K562 (cell line): ENCODE measurements around the gene FARP1. TPM values are rescaled to one million over a fixed set of nuclear protein-coding genes. Genes with fewer than 3 reads are reported as not detected.

Experiments used
- ATAC-seq: fragments of 200-7000 bp; cut with Tn5 transposase; 3 replicates; pipeline ENCODE4 v1.9.1; 2020; ENCODE audit warnings: moderate library complexity
- BruUV-seq: library from RNA; stranded (reverse); fragments of 400-500 nt; replicated peaks from 2 replicates; lab custom pipeline; 2021; lab: Mats Ljungman, UMichigan
- CTCF ChIA-PET: fragments of 300-600 bp; formaldehyde crosslinking; extraction: SDS; loops from one replicate; lab custom pipeline; 2021; ENCODE audit warnings: low intra/inter-chr PET ratio; lab: Yijun Ruan, JAX
- POLR2A ChIA-PET: fragments of 300-600, 350-650 bp; sonication (Branson Sonifier 250); formaldehyde crosslinking; extraction: SDS; loops from one replicate; lab custom pipeline; 2021; ENCODE audit warnings: antibody characterized with exemption, inconsistent platforms; lab: Yijun Ruan, JAX
- DNase-seq, 4 experiments: peaks; one replicate each; pipeline versions ENCODE4 v3.0.0 to v3.0.0-alpha.2; 2011 to 2018; ENCODE audit warnings: low spot score in 3 of 4, mixed read lengths in 3 of 4; ENCODE audit errors: extremely low read depth in 1 of 4
- FAIRE-seq: peaks from 2 replicates; lab custom pipeline; 2011; peaks lifted over from hg19 to GRCh38; lab: Jason Lieb, UNC
- H2AFZ ChIP-seq: 2 replicates; pipeline ENCODE4 v1.6.0; 2011; ENCODE audit warnings: low read depth, low read length, control low read depth, inconsistent platforms
- H3K27ac ChIP-seq: fragments of 200-600 bp; 3 replicates; pipeline ENCODE4 v1.8.0; 2011; ENCODE audit warnings: low read depth, mild to moderate bottlenecking, control low read depth, inconsistent platforms, low read length, moderate library complexity, mixed read lengths; ENCODE audit errors: extremely low read depth
- H3K27me3 ChIP-seq, 2 experiments: fragments of 300-600 bp in 1 of 2; 2 replicates in 1 of 2; 3 replicates in 1 of 2; pipeline versions ENCODE4 v1.6.0 to v1.8.0; 2011; ENCODE audit warnings: inconsistent platforms in 2 of 2, low read length in 2 of 2, mild to moderate bottlenecking in 1 of 2, mixed read lengths in 1 of 2, moderate library complexity in 1 of 2; ENCODE audit not compliant: control insufficient read depth in 2 of 2, insufficient read depth in 2 of 2
- H3K36me3 ChIP-seq: fragments of 300-600 bp; 3 replicates; pipeline ENCODE4 v1.8.0; 2011; ENCODE audit warnings: mild to moderate bottlenecking, low read length, inconsistent platforms; ENCODE audit not compliant: control insufficient read depth, insufficient read depth
- H3K4me1 ChIP-seq, 2 experiments: fragments of 200-600 bp in 1 of 2; replicated peaks in 1 of 2; 2 replicates in 1 of 2; 3 replicates in 1 of 2; pipeline versions ENCODE4 v1.5.1 to v1.8.0; 2011; ENCODE audit warnings: inconsistent platforms in 2 of 2, low read length in 2 of 2, mild to moderate bottlenecking in 1 of 2, mixed read lengths in 1 of 2, moderate library complexity in 1 of 2; ENCODE audit not compliant: control insufficient read depth in 2 of 2, insufficient read depth in 2 of 2
- H3K4me2 ChIP-seq: 2 replicates; pipeline ENCODE4 v1.6.1; 2011; ENCODE audit warnings: low read length, control low read depth, inconsistent platforms, mixed read lengths; ENCODE audit not compliant: insufficient read depth
- H3K4me3 ChIP-seq: fragments of 200-600 bp; sonication (generic), shearing (Covaris generic); 2 replicates; pipeline ENCODE4 v1.5.1; 2016; ENCODE audit warnings: control low read depth, inconsistent platforms
- H3K79me2 ChIP-seq: fragments of 200-600 bp; 3 replicates; pipeline ENCODE4 v1.8.0; 2011; ENCODE audit warnings: low read length, inconsistent platforms; ENCODE audit not compliant: control insufficient read depth, insufficient read depth
- H3K9ac ChIP-seq, 2 experiments: 2 replicates each; pipeline versions ENCODE4 v1.6.0 to v1.6.1; 2011; ENCODE audit warnings: low read depth in 2 of 2, low read length in 2 of 2, control low read depth in 1 of 2, inconsistent platforms in 1 of 2, mild to moderate bottlenecking in 1 of 2, mixed read lengths in 1 of 2; ENCODE audit not compliant: insufficient read depth in 1 of 2
- H3K9me1 ChIP-seq: one replicate; pipeline ENCODE4 v1.6.0; 2011; ENCODE audit warnings: inconsistent platforms, mild to moderate bottlenecking, low read length, moderate library complexity; ENCODE audit not compliant: control insufficient read depth, insufficient read depth
- H3K9me3 ChIP-seq: replicated peaks from 2 replicates; pipeline ENCODE4 v1.5.1; 2011; ENCODE audit warnings: low read depth, low read length, inconsistent platforms; ENCODE audit not compliant: control insufficient read depth, insufficient read depth
- H4K20me1 ChIP-seq: replicated peaks from 2 replicates; pipeline ENCODE4 v1.6.1; 2011; ENCODE audit warnings: low read length, inconsistent platforms, mixed read lengths; ENCODE audit not compliant: control insufficient read depth, insufficient read depth
- LARP7 ChIP-seq: fragments of 450-650 bp; IDR thresholded peaks from 2 replicates; pipeline ENCODE4 v1.6.1; 2016
- MCM3 ChIP-seq: fragments of 450-650 bp; IDR thresholded peaks from 2 replicates; pipeline ENCODE4 v1.6.1; 2016
- NR2C1 ChIP-seq, 2 experiments: fragments of 450-650 bp; IDR thresholded peaks; 2 replicates each; pipeline ENCODE4 v1.6.1; 2017; ENCODE audit warnings: mild to moderate bottlenecking in 2 of 2, antibody characterized with exemption in 1 of 2, inconsistent platforms in 1 of 2, missing compliant biosample characterization in 1 of 2, missing genetic modification characterization in 1 of 2
- POLR2AphosphoS5 ChIP-seq: IDR thresholded peaks from 2 replicates; pipeline ENCODE4 v1.6.1; 2011; ENCODE audit warnings: mild to moderate bottlenecking, low read depth, low read length, moderate library complexity; ENCODE audit not compliant: control insufficient read depth, insufficient read depth
- POLR2B ChIP-seq: fragments of 450-650 bp; IDR thresholded peaks from 2 replicates; pipeline ENCODE4 v1.6.1; 2018; ENCODE audit warnings: low read depth; ENCODE audit not compliant: partially characterized antibody
- SMARCA4 ChIP-seq: fragments of 450-650 bp; IDR thresholded peaks from 2 replicates; pipeline ENCODE4 v1.6.1; 2016
- ZNF143 ChIP-seq: sonication (generic); formaldehyde crosslinking; IDR thresholded peaks from 2 replicates; pipeline ENCODE4 v1.9.0; 2022; ENCODE audit warnings: mild to moderate bottlenecking, missing genetic modification reagents
- ZNF197 ChIP-seq: fragments of 200-800 bp; sonication (Bioruptor generic); IDR thresholded peaks from 2 replicates; pipeline ENCODE4 v1.6.1; 2016; ENCODE audit warnings: low read depth, missing genetic modification characterization, missing compliant biosample characterization
- WGBS: fragments of 100-300 bp; shearing (Covaris generic); methylation state at CpG from one replicate; pipeline ENCODE4 v1.1.6; 2016; ENCODE audit warnings: low coverage, mixed read lengths; ENCODE audit not compliant: insufficient coverage; ENCODE audit errors: missing lambda C conversion rate; 5-methylcytosine and 5-hydroxymethylcytosine counted together
- in situ Hi-C: fragments of 300-500 bp; cut with MboI; formaldehyde crosslinking; loops from 4 replicates; pipeline ENCODE4 v1.15.0; 2018; ENCODE audit warnings: inconsistent platforms, mixed read lengths
- intact Hi-C: fragments of 100-400 bp; cut with micrococcal nuclease; formaldehyde crosslinking; loops from 2 replicates; pipeline ENCODE4 v1.14.2; 2022
- polyA plus RNA-seq, 8 experiments: library from polyadenylated mRNA; depleted of rRNA in 4 of 8; stranded (reverse) in 5 of 8; unstranded in 3 of 8; fragments of >200 nt; fragmentation: Nextera tagmentation in 2 of 8; fragmentation: Illumina TruSeq in 1 of 8; extraction: Ambion mirVana in 2 of 8; extraction: Trizol in 1 of 8; gene quantifications; 2 replicates each; pipeline versions ENCODE4 v1.2.1 to v1.2.3, GENCODE V29; 2011 to 2014; ENCODE audit warnings: inconsistent platforms in 1 of 8, missing spikeins in 1 of 8
- total RNA-seq, 7 experiments: library from RNA; depleted of rRNA in 6 of 7; stranded (reverse); fragments of >200 nt in 6 of 7; fragmentation: Illumina TruSeq in 2 of 7; extraction: Trizol in 2 of 7; gene quantifications; 2 replicates each; pipeline versions ENCODE4 v1.2.1 to v1.2.3, GENCODE V29; 2011 to 2021; ENCODE audit warnings: low replicate concordance in 1 of 7
- TF ChIP-seq, protein P1 (sequence below): fragments of 150-350 bp; IDR thresholded peaks from 2 replicates; pipeline ENCODE4 v1.6.1; 2014; ENCODE audit warnings: low read depth, mild to moderate bottlenecking, low read length, borderline replicate concordance
- TF ChIP-seq, protein P2 (sequence below): fragments of 450-650 bp; IDR thresholded peaks from 2 replicates; pipeline ENCODE4 v1.6.1; 2018; ENCODE audit warnings: mild to moderate bottlenecking, low read depth; ENCODE audit not compliant: partially characterized antibody

The FARP1 gene
- total and polyA plus RNA-seq, 9 of the 15 experiments (the other 6 are each of a cell fraction or from before 2014, with no cell fraction given) = 0.03 to 0.29 (median 0.05) TPM; not detected in 3

DNA sequence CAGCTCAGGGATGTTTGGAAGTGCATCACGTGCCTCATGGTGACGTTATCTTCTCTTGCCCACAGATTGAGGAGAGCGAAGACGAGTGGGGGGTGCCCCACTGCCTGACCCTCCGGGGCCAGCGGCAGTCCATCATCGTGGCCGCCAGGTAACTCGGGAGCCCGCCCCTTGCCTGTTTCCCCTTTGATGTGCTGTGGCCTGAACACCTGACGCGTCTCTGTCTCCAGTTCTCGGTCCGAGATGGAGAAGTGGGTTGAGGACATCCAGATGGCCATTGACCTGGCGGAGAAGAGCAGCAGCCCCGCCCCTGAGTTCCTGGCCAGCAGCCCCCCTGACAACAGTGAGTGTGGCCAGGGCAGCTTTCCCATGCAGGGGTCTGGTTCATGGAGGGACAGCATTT, 297.0 kb downstream of the FARP1 start:
- TF ChIP-seq ZNF197 (CRISPR knock-in tag) = no peak
- TF ChIP-seq POLR2B = no peak
- no peak for TF ChIP-seq ZNF143
- no peak for TF ChIP-seq NR2C1 (IDR thresholded peaks at IDR 0.05)
- no peak for TF ChIP-seq NR2C1 (tag; IDR thresholded peaks at IDR 0.05)
- no peak for TF ChIP-seq POLR2AphosphoS5
- TF ChIP-seq, protein P1, sequence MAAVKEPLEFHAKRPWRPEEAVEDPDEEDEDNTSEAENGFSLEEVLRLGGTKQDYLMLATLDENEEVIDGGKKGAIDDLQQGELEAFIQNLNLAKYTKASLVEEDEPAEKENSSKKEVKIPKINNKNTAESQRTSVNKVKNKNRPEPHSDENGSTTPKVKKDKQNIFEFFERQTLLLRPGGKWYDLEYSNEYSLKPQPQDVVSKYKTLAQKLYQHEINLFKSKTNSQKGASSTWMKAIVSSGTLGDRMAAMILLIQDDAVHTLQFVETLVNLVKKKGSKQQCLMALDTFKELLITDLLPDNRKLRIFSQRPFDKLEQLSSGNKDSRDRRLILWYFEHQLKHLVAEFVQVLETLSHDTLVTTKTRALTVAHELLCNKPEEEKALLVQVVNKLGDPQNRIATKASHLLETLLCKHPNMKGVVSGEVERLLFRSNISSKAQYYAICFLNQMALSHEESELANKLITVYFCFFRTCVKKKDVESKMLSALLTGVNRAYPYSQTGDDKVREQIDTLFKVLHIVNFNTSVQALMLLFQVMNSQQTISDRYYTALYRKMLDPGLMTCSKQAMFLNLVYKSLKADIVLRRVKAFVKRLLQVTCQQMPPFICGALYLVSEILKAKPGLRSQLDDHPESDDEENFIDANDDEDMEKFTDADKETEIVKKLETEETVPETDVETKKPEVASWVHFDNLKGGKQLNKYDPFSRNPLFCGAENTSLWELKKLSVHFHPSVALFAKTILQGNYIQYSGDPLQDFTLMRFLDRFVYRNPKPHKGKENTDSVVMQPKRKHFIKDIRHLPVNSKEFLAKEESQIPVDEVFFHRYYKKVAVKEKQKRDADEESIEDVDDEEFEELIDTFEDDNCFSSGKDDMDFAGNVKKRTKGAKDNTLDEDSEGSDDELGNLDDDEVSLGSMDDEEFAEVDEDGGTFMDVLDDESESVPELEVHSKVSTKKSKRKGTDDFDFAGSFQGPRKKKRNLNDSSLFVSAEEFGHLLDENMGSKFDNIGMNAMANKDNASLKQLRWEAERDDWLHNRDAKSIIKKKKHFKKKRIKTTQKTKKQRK = no peak
- no peak for TF ChIP-seq LARP7
- TF ChIP-seq, protein P2, sequence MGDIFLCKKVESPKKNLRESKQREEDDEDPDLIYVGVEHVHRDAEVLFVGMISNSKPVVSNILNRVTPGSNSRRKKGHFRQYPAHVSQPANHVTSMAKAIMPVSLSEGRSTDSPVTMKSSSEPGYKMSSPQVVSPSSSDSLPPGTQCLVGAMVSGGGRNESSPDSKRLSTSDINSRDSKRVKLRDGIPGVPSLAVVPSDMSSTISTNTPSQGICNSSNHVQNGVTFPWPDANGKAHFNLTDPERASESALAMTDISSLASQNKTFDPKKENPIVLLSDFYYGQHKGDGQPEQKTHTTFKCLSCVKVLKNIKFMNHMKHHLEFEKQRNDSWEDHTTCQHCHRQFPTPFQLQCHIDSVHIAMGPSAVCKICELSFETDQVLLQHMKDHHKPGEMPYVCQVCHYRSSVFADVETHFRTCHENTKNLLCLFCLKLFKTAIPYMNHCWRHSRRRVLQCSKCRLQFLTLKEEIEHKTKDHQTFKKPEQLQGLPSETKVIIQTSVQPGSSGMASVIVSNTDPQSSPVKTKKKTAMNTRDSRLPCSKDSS = no peak
- TF ChIP-seq MCM3 = no peak
- no peak for TF ChIP-seq SMARCA4
- no peaks in the 10 kb centered on the region; a peak in 1 of 5 replicates for H3K4me1 ChIP-seq
- in situ Hi-C loops (no loop called here), intact Hi-C loops (no loop called here)
- DNase-seq = no peak
- POLR2A ChIA-PET = interaction anchor here (0.6 kb wide), 1 partner anchor 181 kb away, joined by 3 read pairs; no protein-coding TSS in a partner anchor
- BruUV-seq = no TSS peak
- no peaks in the 10 kb centered on the region for H3K9me1 ChIP-seq
- H2AFZ ChIP-seq = no peak overlapping the region
- H3K36me3 ChIP-seq = no peaks in the 10 kb centered on the region
- no peak for ATAC-seq
- H3K9me3 ChIP-seq = no peaks in the 10 kb centered on the region
- H3K27ac ChIP-seq = no peak overlapping the region
- WGBS = 4% methylated on average over 9 of the region's 16 CpGs
- CTCF ChIA-PET = no interaction called here
- no peak overlapping the region for H3K4me3 ChIP-seq
- H4K20me1 ChIP-seq = no peaks in the 10 kb centered on the region
- H3K79me2 ChIP-seq = no peaks in the 10 kb centered on the region
- no peak overlapping the region for H3K4me2 ChIP-seq
- no peak overlapping the region for H3K9ac ChIP-seq
- peaks cover 18 to 87% of the 10 kb centered on the region in 2 experiments for H3K27me3 ChIP-seq
- FAIRE-seq = no peak
